HG03571 (cell line): Measurements from ENCODE around the gene C2orf72.
"Not testable (repeated sequence)": the region's sequence is repeated elsewhere in the genome, so short reads cannot be mapped to it uniquely, and the experiment has no call there.

Experiments
- ATAC-seq: cut with Tn5 transposase; IDR thresholded peaks from one replicate; pipeline ENCODE4 v1.9.1; 2021; ENCODE audit not compliant: unreplicated experiment

Gene C2orf72

DNA sequence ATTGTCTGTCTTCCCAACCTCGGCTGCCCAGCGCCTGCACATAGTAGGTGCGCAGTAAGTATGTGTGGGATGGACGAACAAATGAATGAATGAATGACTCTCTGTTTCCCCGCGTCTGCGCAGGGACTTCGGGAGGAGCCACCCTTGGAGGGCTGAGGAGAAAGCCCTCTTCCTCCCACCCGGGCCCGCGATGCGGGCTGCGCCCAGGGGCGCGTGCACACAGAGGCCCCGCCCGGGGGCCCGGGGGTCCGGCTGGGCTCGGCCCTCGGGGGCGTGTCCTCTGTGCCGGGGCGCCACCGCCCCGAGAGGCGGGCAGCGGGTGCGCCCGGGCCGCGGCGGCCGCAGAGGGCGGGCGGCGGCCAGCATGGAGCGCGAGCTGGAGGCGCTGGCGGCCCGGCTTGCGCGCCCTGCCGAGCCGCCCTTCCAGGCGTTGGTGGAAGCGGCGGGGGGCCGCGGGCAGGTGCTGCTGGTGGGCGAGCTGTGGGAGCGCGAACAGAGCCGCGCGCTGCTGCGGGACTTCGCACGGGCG lies at the start of gene C2orf72:
Gene C2orf72 (plus strand): TSS at position 322 of the 529 bp plus-strand sequence. CDS start 43 bp downstream, at position 365.
- ATAC-seq: no peak

DNA sequence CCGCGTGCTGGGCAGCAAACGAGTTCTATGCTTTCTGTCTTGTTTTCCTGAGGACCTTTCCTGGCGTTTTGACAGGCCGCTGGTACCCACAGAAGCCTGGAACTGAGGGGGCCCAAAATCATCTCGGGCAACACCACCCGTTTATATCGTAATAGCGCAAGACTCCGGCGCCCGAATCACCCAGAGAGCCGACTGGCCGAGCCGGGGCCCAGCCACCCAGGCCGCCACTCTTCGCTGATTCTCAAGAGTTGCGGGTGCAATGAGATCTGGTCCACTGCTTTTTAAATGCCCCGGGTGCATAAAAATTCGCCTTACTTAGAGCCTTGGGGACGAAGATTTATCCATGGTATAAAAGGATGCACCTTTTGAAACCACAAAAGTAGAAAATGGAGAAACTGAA lies 47.6 kb upstream of the C2orf72 start:
- no peak for ATAC-seq

DNA sequence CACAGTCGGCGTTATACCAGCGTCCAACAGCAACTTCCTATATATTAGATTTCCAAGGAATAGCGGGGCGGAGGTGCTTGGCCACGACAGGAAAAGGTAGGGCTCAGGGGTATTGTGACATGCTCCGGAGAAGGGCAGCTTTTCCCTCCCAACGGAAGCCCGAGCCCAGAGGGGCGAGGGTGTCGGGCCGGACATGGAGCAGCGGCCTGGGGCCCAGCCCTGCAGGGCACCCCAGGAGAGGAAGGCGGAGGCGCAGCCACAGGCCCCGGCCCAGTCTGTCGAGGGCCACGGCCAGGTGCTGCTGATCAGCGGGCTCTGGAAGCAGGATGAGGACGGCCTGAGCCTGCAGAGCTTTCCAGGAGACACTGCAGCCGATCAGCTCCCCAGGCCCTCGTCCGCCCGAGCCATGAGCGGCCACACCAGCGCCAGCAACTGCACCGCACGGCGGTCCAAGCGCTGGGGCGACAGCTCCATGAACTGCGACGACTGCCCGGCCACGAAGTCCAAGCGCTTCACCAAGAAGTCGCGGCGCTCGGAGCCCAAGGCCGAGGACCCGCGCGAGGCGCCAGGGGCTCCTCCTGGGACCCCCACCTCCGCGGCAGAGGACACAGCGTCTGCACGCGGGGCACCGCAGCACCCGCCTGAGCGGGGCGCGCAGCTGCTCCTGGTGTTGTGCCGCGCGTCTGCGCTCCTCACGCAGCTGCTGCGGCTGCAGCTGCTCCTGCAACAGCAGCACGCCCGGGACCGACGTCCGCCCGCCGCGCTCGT lies 47.0 kb upstream of the C2orf72 start:
- ATAC-seq: no peak

DNA sequence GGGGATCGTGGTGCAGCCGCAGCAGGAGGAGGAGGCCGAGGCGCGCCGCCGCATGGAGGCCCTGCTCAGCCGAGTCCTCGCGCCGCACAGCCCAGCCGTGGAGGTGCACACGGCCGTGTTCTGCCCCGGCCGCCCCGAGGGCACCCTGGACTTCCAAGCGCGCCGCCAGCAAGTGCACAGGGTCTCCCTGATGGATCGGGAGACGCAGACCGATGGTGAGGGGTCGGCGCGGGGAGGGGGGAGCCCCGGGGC lies 46.5 kb upstream of the C2orf72 start:
- no peak for ATAC-seq

DNA sequence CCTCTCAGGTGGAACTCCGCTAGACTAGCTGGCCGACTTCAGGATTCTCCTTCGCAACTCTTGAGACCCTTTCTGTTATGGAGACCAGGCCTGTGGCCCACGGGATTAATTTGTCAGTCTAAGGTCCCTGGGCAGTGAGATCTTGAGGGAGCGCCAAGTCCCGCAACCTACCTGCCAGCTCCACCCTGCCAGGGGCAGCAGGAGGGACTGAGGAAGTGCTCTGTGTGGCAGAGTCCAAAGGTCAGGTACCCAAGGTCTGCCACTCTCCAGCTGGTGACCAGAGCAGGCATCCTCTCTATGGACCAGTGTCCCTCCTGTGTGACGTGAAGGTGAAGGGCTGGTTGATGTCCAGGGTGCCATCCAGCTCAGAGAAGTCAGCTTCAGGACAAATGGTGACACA lies 45.7 kb upstream of the C2orf72 start:
- no peak for ATAC-seq

DNA sequence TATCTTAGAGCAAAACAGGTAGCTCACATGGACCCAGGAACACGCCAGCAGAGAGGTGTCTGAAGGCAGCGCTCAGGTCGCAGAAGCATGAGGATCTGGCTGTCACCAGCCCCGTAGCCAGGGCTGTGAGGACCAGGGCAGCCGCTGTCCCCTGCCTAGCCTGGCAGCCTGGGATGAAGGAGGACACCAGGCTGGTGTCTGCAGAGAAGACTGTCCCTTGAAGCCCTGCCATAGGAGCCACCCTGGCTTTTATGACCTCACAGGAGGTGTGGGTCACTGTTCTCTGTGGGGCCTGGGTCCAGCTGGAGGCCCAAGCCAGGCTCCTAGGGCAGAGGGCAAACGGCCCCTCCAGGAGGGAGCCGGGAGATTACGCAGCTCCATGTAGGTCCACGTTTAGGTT lies 41.5 kb upstream of the C2orf72 start, which contains the start of gene SPATA3:
Gene SPATA3 (plus strand): TSS at position 301 of the 400 bp plus-strand sequence. CDS start 113 bp downstream, outside the sequence.
- ATAC-seq: no peak

DNA sequence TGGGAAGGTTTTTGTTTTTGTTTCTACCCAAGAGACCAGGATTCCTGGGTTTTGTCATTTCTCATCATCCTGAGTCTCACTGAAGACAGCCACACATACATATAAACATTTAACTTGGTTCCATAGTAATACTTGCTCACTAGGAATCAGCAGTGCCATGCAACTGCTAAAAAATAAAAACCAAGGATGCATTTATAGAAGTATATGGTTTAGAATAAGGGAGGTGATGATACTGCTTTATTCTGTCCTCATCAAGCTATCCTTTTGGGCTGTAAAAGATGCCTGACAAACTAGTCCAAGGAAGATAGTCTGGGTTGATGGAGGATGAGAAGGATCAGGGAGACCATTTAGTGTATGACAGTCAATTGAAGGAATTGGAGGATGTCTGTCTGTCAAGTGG lies 40.7 kb upstream of the C2orf72 start:
- ATAC-seq: no peak

DNA sequence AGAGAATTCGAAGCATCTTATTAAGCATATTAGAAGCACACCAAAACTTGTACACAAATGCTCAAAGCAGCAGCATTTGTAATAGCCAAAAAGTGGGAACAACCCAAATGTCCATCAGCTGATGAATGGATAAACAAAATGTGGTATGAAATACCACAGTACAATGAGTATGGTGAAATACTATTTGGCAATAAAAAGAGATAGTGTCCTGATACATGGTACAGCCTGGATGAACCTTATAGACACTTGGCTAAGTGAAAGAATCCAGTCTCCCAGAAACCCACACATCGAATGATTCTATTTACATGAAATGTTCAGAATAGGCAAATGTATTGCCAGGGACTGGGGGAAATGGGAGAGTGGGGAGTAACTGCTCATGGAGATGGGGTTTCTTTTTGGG lies 38.4 kb upstream of the C2orf72 start:
- no peak for ATAC-seq

DNA sequence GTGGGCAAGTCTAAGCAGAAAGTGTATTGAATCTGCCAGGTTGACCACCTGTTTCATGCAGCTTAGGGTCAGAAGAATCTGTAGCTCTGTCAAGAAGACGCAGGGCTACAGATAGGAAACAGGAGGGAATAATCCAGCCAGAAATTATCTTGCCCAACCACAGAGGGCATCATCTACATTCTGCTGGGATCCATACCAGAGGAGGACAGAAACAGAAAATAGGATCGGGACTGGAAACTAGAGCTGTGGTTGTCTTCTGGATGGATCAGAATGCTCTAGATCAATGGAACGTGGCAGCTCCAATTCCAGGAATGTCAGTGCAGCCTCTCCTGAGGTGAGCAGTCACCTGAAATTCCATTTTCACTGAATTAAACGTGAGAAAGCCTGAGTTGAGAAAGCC lies 37.8 kb upstream of the C2orf72 start:
- ATAC-seq: no peak

DNA sequence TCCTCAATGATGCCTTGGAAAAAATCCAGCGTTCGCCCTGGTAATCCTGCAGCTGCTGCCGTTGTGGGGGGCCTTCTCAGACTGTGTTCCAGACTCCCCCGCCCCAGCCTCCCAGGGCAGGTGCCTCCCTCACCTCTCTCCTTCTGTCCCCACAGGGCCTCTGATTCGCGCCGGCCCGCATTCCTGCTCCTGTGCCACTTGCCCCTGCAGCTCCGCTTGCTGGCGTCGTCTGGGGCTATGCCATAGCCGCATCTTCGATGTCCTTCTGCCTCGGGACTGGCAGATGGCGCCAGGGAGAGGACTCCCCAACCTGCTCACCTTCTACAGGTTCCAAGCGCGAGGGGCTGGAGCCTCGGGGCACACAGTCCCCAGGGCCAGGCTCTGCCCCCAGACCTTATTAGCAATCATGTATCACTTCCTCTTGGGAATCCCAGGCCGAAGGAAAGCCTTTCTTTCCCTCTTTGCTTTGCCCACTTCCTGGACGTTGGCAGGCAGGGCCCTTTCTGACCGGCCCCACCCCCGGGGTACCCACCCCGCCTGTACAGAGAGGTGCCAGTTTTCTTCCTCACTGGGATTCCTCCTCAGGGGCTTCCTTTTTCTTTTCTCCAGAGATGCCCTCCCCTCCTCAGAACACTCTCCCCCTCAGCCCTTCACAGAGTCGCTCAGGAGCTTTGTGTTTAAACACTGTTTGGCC lies 37.0 kb upstream of the C2orf72 start:
- ATAC-seq: no peak

DNA sequence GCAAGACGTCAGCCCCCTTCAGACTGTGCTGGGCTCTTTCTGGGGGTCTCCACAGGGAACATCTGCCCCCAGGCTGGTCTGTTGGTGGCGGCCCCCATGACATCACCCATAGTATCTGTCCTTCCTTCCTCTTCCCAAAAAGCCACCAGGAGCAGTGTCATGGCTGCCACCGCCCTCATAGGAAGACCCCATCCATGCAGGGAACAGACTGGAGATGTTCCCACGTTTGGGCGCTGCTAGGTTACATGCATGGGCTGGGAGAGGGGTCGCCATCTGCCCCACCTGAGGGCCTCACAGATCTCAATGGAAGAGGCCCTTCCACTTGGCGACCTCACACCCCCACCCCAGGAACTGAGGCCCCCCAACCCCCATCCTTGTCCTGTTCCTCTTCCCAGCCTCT lies 36.3 kb upstream of the C2orf72 start:
- no peak for ATAC-seq

DNA sequence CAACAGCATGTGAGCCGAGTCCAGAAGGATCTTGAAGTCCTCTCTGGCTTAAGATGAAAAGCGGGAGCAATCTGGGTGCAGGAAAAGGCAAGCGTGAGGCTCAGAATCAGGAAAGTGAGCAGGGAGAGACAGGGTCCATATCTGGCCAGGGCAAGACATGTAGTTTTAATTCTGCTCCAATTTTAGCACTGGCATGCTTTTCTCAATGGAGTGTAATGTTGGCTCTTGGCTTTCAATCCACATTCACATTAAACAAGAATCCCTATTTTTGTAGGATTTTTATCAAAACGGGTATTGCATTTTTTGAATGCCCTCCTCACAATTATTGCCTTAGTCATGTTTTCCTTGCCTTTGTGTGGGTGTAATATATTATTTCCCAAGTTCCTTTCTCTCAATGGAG lies 35.4 kb upstream of the C2orf72 start:
- no peak for ATAC-seq

DNA sequence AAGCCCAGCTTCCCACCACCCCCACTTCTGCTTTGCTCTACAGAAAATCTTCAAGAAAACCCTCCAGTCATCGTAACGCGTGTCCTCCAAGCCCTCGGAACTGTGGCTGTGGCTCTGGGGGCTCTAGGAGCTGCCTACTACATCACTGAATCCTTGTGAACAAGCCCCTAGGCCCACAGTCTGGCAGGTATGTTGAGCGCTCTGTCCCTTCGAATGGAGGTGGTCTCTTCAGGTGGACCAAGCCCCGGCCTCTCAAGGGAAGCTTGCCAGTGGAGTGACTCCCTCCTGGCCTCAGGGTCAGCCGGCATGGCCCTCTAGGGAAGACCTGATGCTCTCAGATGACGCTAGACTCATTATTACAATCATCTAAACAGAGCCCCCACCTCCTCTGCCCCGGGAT lies 34.7 kb upstream of the C2orf72 start:
- no peak for ATAC-seq

DNA sequence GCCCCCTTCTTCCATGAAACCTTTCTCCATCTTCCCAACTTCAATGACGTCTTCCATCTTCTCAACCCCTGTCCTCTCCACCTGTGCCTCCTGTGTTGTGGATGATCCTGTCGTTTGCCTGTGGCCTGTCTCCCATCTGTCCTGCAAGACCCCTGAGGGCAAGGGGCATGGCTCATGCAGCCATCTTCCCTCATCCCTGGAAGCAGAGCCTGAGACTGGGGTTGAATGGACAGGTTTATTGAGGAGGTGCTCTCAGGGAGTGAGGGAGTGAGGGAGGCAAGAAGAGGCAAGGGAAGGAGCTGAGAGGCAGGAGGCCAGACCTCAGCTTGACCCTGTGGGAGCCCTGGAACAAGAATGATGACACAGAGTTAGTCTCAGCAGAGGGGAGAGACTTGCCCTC lies 34.1 kb upstream of the C2orf72 start:
- no peak for ATAC-seq

DNA sequence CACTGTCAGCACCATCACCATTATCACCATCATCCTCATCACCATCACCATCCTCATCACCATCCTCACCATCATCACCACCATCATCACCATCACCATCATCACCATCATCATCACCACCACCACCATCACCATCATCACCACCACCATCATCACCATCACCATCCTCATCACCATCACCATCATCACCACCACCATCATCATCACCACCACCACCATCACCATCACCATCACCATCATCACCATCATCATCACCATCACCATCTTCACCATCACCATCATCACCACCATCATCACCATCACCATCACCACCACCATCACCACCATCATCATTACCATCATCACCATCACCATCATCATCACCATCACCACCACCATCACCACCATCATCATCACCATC lies 32.4 kb upstream of the C2orf72 start:
- not testable (repeated sequence) for ATAC-seq

DNA sequence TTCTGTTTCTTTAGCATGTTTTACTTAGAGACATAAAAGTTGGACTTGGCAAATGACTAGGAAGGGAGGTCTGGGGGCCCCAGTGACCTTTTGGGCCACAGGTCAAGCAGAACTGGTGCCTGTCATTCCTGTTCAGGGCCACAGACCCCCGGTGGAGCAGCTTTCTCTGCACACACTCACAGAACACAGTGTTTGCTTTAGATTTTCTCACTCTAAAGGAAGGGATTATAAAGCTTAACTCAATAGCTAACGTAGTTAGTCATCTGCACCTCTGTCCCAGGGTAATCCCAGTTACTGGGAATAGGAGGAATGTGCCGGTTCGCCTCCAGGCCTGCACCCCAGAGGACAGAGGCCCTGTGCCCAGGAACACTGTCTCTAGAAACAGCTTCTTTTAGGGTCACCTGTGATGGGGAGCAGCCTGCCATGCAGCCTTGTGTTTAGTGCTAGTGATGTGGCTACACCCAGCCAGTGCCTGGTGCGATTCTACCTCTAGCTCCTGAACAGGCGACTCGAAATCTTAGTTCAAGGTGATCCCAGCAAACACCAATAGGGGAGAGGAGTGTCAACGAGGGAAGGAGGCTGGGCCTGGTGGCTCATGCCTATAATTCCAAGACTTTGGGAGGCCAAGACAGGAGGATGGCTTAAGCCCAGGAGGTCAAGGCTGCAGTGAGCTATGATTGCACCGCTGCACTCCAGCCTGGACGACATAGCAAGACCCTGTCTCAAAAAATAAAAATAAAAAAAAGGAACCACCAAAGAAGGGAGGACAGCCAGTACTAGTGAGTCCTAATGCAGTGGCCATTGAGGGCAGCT lies 29.8 kb upstream of the C2orf72 start:
- no peak for ATAC-seq

DNA sequence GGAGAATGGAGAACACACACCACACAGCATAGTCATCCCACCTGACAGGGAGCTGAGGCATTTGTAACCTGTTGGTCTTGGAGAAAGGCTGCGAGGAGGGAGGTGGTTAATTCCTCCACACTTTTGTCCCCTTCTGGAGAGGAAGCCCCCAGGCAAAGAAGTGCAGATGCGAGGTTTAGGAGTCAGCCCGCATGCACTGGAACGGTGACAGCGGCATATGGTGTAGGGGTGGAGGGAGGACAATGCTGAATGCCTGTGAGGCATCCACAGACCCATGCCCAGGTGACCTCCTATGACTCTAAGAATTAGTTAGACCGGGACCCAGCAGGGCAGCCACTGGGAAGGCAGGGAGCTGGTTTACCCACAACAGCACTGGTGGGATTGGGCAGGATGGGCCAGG lies 29.2 kb upstream of the C2orf72 start:
- ATAC-seq: no peak

DNA sequence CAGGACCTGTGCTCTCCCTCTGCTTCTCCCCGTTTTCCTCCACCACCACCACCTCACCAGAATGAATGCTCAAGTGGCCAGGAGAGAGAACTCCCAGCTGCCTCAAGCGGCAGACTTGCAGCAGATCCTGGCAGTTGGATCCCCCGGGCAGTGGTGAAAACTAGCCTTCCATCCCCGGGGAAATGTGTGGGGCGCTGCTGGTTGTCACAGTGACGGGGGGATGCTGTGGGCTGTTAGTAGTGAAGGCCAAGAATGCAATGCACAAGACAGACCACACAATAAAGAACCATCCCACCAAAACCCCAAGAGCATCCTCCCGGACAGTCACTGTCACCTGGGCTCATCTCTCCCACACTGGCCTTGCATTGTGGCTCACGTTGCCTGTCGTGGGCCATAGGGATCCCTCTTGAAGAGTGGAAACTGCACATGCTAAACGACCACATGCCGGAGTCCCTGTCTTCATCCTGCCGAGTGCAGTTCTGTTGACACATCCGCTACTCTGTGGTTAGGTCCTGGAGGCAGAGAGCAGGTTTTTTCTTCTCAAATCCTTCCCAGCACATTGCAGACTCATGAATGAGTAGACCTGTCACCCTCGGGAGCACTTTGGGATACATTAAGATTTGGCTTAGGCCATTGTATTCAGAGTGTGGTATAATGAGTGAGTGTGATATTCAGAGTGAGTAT lies 27.9 kb upstream of the C2orf72 start:
- ATAC-seq: no peak

DNA sequence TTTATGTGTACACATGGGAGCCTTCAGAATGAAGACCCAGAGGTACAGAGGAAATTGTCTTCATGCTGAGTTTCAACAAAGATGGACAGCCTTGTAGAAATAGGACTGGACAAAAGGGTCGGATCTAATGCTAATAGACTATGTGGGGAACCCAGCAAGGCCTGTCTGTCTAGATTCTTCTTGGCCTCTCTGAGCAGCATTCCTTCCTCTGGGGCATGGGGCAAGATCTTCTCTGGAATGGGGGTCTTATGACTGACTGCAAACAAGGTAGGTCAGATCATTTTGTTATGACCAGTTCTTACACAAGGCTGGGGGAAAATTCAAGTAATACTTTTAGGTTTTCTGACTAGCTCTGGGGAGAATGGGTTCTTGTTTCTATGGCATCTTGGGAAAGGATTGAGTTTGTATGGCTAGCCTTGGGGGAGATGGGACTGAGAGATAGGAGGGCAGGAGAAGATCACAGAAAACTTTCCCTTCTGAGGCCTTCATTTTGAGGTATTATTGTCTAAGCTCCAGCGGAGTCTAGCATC lies 27.1 kb upstream of the C2orf72 start:
- no peak for ATAC-seq

DNA sequence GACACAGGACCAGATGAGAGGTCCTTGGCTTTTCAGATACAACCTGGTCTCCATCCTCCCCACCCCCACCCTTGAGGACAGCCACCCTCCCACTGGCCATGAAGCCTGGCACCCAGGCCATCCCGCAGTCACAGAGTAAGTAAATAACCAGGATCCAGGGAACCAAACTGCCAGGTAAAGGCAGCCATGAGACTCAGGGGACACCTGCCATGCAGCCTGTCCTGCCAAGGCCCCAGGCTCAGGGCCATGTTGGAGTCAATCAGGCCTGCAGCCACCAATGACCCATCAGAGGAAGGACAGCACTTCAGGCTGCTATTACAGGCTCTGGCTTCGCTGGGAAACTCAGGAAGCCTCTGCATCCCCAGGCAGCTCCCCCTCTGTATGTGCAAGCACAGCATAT lies 25.8 kb upstream of the C2orf72 start:
- no peak for ATAC-seq

DNA sequence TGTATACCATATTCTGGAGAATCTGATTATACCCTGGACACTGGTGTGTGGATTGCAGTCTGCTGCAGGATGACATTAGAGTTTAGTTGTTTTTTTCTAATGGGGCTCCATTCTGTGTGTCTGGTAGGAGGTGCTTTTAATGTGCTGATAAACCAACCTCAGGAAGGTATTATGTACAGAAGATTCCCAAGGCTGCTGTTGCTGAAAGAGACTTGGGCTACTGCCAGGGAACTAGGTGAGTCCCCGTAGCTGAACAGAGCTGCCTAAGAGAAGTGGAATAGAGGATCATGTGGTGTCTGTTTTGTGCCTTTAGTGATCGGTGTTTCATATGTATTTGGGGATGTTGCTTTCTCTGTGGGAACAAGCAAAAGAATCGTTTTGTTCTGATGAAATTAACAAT lies 24.9 kb upstream of the C2orf72 start:
- ATAC-seq: no peak
